GM21447 (cell line): ENCODE results near the gene HBM.
"Not testable (repeated sequence)": the region's sequence is repeated elsewhere in the genome, so short reads cannot be mapped to it uniquely, and the experiment has no call there.

Experiments
- ATAC-seq: cut with Tn5 transposase; IDR thresholded peaks from one replicate; pipeline ENCODE4 v1.9.1; 2021; ENCODE audit not compliant: unreplicated experiment

The HBM gene

GRCh38 chr16:165539-166374, at the start of gene HBM:
TSS of gene HBM (plus strand) at chr16:165978. CDS start at chr16:165998, 20 bp downstream.
- ATAC-seq: no peak

GRCh38 chr16:116015-116414, 49.8 kb upstream of the HBM start:
- no peak for ATAC-seq

DNA sequence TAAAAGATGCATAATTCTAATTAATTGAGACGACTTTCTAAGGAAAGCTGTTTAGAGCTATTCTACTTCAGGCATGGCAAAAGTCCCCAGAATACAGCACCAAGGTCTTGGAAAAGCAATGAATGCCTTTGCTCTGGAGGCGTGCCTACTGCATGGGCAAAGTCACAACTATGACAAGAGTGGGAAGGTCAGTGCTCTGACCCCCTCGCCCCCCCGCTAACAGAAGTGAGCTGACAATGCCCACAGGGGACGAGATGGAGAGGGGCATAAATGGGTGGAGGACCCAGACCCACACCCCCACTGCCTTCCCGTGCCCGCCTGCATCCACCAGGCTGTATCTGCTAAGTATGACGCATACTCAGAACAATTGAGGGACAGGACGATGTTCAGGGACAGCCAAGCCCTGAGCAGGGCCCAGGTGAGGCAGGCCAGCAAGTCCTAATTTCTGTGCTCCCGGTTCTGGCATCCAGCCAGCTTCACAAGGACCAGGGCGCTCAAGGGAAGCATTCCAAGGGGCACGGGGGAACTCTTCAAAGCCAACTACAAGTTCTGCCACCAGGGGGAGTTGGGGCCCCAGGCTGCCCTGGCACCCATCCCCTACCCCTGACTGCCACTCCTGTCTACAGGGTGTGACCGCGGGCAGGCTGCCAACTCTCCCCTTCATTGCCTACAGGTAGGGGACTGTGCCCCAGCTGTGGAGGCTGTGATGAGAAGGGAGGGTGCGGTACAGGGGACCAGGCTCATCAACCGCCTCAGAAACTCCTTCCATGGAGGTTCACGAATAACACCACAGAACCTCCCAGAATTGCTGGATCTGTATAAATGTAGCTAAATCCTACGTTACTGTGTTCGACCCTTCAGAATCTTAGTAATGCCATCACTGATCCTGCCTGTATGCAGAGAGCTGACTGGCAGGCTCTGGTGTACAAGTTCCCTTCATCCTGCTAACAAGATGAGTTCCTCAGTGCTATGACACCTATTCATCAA, 48.1 kb upstream of the HBM start:
- no peak for ATAC-seq

- ATAC-seq: no peak
Observed at GRCh38 chr16:118857-119256, 46.9 kb upstream of the HBM start.

DNA sequence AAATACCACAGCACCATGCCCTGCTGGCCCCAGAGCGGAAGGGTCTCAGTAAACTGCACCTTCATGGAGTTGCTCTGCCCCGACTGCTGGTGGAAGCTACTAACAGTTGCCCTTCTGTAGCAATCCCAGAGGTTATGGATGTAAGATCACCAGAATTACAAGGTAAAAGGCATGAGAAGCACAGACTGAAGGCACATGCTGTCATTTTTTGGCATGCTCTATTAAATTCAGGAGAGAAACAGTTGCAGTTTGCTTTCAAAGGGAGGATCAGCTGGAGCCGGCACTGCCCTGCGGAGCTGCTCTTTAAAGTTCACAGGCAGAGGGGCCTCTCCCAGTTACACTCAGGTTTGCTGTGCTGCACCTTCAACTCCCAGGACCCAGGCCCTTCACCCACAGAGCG, 46.5 kb upstream of the HBM start:
- ATAC-seq: no peak

DNA sequence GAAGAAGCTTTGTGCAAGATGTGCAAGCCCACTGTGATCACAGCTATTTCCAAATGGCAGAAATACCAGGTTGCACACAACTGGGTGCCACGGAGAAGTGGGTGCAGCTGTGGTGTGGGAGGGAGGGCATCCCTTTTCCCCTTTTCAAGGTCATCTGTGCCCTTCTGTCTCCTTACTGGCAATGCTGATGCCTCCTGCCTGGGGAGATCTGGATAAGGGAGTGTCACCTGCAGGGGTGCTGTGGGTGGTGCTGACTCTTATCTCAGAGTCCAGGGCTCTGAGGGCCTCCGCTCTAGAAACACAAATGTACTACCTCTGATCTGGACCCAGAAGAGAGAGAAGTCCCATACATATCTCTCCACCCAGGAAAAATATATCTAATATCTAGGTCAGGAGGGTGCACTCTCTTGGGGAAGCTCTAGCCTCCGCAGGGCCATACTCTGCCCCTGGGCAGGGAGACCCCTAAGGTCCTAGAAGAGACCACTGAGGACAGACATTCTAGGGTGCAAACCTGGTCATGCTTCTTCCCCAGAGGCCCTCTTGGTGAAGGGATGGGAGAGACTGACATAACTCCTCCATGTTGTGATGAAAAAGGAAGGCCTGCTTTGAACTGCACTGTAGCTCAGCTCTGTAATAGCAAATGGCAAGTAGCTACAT, 45.8 kb upstream of the HBM start:
- ATAC-seq: no peak

- ATAC-seq: no peak
Observed at GRCh38 chr16:120756-121155, 45.0 kb upstream of the HBM start.

DNA sequence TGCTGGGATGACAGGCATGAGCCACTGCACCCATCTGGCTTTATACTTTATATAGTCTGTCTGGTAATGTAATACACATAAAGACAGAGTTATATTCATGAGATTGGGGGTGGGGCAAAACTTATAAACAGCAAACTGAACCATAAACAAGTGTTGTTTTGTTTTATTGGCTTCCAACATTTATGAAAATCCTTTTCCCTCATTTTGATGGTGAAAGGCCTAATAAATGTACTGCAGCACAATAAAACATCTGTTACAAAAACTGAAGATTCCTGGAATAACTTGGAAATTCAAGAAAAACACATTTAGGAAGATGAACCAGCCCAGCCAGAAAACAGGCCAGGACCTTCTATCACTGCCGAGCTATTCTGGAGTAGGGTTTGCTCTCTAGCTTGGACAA, 43.4 kb upstream of the HBM start:
- ATAC-seq: no peak

- not testable (repeated sequence) for ATAC-seq
Observed at GRCh38 chr16:123558-124350, 42.0 kb upstream of the HBM start.

- ATAC-seq: no peak
Observed at GRCh38 chr16:125011-125410, 40.8 kb upstream of the HBM start.

DNA sequence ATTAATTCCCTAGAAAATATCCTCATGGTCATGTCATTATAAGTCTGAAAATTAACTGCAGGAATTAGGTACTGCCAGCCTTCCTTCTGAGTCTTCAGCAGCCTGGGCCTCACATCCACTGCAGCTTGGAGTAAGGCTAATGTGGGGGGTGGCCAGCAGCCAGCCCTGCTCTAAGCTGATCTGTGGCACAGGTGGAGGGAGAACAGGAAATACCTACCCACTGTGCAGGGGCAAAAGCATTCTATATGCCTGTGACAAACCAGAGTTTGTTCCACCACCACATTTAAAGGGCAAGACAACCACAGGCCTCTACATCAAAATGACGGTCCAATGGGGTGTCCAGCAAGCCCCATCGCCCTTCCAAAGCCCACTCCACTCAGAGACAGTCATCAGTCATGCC, 36.7 kb upstream of the HBM start:
- ATAC-seq: no peak

- ATAC-seq: no peak
Observed at GRCh38 chr16:130533-131173, 35.1 kb upstream of the HBM start.

DNA sequence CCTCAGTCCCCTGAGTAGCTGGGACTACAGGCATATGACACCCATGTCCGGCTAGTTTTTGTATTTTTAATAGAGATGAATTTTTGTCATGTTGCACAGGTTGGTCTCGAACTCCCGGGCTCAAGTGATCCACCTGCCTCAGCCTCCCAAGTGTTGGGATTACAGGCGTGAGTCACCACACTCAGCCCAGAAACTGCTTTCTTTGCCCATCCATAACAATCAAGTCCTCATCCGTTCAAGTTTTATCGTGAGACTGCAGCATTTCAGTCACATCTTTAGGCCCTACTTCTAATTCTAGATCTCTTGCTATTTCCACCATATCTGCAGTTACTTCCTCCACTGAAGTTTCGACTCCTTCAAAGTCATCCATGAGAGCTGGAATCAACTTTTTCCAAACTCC, 33.7 kb upstream of the HBM start:
- ATAC-seq: no peak

DNA sequence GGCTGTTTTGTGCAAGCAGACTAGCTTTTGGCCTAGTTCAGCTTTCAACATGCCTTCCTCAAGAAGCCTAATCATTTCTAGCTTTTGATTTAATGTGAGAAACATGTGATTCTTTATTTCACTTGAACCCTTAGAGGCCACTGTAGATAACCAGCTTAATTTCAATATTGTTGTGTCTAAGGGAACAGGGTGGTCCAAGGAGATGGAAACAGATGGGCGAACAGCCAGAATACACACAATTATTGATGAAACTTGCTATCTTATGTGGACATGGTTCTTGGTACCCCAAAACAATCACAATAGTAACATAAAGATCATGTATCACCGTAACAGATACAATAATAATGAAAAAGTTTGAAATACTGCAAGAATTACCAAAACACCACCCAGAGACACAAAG, 32.1 kb upstream of the HBM start:
- ATAC-seq: no peak

DNA sequence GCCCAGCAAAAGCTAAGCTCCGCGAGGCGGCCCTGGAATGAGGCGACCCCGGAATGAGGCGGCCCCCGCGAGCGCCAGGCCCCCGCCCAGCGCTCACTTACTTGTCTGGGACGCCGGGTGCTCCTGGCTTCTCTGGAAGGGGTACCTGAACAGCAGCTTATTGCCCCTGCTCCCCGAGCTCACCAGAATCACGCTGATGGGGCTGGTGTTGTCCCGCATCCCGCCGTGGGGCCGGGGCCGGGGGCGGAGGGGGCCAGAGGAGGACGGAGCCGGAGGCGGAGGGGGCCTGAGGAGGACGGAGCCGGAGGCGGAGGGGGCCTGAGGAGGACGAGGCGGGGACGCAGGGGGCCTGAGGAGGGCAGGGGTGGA, 27.7 kb upstream of the HBM start:
- ATAC-seq: no peak

GRCh38 chr16:140175-140857, 25.5 kb upstream of the HBM start:
- no peak for ATAC-seq

- ATAC-seq: no peak
Observed at GRCh38 chr16:142405-142967, 23.3 kb upstream of the HBM start.

- ATAC-seq: no peak
Observed at GRCh38 chr16:143047-143446, 22.7 kb upstream of the HBM start.

- no peak for ATAC-seq
Observed at GRCh38 chr16:143456-143855, 22.3 kb upstream of the HBM start.
